K562 (cell line): ENCODE data around the gene SEC16A. TPM values are rescaled to one million over a fixed set of nuclear protein-coding genes. Genes with fewer than 3 reads are reported as not detected.

Experiments used
- BRCA1 ChIP-seq, 2 experiments: fragments of 450-650 bp in 1 of 2; sonication (generic) in 1 of 2; formaldehyde crosslinking in 1 of 2; IDR thresholded peaks; 2 replicates each; pipeline versions ENCODE4 v1.5.0 to v1.6.1; 2017 to 2020; ENCODE audit warnings: mild to moderate bottlenecking in 1 of 2, missing genetic modification reagents in 1 of 2
- GATAD2A ChIP-seq: fragments of 450-650 bp; IDR thresholded peaks from 2 replicates; pipeline ENCODE4 v1.6.1; 2017
- HNRNPUL1 ChIP-seq: fragments of 200-400 bp; formaldehyde crosslinking; IDR thresholded peaks from 2 replicates; pipeline ENCODE4 v1.6.1; 2017; ENCODE audit warnings: low read length
- MXI1 ChIP-seq: IDR thresholded peaks from 2 replicates; pipeline ENCODE4 v1.6.1; 2011; ENCODE audit warnings: low read depth, mild to moderate bottlenecking, improper control_type of control experiment, low read length
- NUFIP1 ChIP-seq: fragments of 450-650 bp; IDR thresholded peaks from 2 replicates; pipeline ENCODE4 v1.6.1; 2018; ENCODE audit not compliant: partially characterized antibody
- PHF8 ChIP-seq: fragments of 200-600 bp; sonication (generic); IDR thresholded peaks from 2 replicates; pipeline ENCODE4 v1.6.1; 2012; ENCODE audit warnings: mixed run types, mild to moderate bottlenecking, inconsistent platforms, low read length, moderate library complexity, borderline replicate concordance
- PHTF2 ChIP-seq: fragments of 250-450 bp; sonication (Bioruptor Pico); IDR thresholded peaks from 2 replicates; pipeline ENCODE4 v1.5.0; 2021; ENCODE audit warnings: mild to moderate bottlenecking
- RCOR1 ChIP-seq, 2 experiments: IDR thresholded peaks; 2 replicates each; pipeline ENCODE4 v1.6.1; 2012; ENCODE audit warnings: low read depth in 2 of 2, low read length in 2 of 2, borderline replicate concordance in 1 of 2, improper control_type of control experiment in 1 of 2
- SUPT5H ChIP-seq: fragments of 450-650 bp; IDR thresholded peaks from 2 replicates; pipeline ENCODE4 v1.6.1; 2016
- ZNF143 ChIP-seq: sonication (generic); formaldehyde crosslinking; IDR thresholded peaks from 2 replicates; pipeline ENCODE4 v1.9.0; 2022; ENCODE audit warnings: mild to moderate bottlenecking, missing genetic modification reagents
- polyA plus RNA-seq, 8 experiments: library from polyadenylated mRNA; depleted of rRNA in 4 of 8; stranded (reverse) in 5 of 8; unstranded in 3 of 8; fragments of >200 nt; fragmentation: Nextera tagmentation in 2 of 8; fragmentation: Illumina TruSeq in 1 of 8; extraction: Ambion mirVana in 2 of 8; extraction: Trizol in 1 of 8; gene quantifications; 2 replicates each; pipeline versions ENCODE4 v1.2.1 to v1.2.3, GENCODE V29; 2011 to 2014; ENCODE audit warnings: inconsistent platforms in 1 of 8, missing spikeins in 1 of 8
- total RNA-seq, 7 experiments: library from RNA; depleted of rRNA in 6 of 7; stranded (reverse); fragments of >200 nt in 6 of 7; fragmentation: Illumina TruSeq in 2 of 7; extraction: Trizol in 2 of 7; gene quantifications; 2 replicates each; pipeline versions ENCODE4 v1.2.1 to v1.2.3, GENCODE V29; 2011 to 2021; ENCODE audit warnings: low replicate concordance in 1 of 7
- TF ChIP-seq, protein P1 (sequence below), 2 experiments: fragments of 450-650 bp in 1 of 2; IDR thresholded peaks; 2 replicates each; pipeline ENCODE4 v1.6.1; 2011 to 2017; ENCODE audit warnings: low read depth in 2 of 2, antibody characterized with exemption in 1 of 2, borderline replicate concordance in 1 of 2, low read length in 1 of 2, mild to moderate bottlenecking in 1 of 2, mixed read lengths in 1 of 2; ENCODE audit not compliant: control insufficient read depth in 1 of 2
- TF ChIP-seq, protein P2 (sequence below): IDR thresholded peaks from 2 replicates; pipeline ENCODE4 v1.6.1; 2016; ENCODE audit warnings: missing genetic modification characterization, missing compliant biosample characterization
- TF ChIP-seq, protein P3 (sequence below): fragments of 450-650 bp; IDR thresholded peaks from 2 replicates; pipeline ENCODE4 v1.7.1; 2018; ENCODE audit warnings: mild to moderate bottlenecking, low read depth; ENCODE audit not compliant: partially characterized antibody
- TF ChIP-seq, protein P4 (sequence below): fragments of 450-650 bp; IDR thresholded peaks from 2 replicates; pipeline ENCODE4 v1.6.1; 2018; ENCODE audit warnings: mild to moderate bottlenecking, low read depth; ENCODE audit not compliant: partially characterized antibody

SEC16A gene
- total and polyA plus RNA-seq, 9 of the 15 experiments (the other 6 are each of a cell fraction or from before 2014, with no cell fraction given): 8.3 to 62.8 (median 14.0) TPM

DNA sequence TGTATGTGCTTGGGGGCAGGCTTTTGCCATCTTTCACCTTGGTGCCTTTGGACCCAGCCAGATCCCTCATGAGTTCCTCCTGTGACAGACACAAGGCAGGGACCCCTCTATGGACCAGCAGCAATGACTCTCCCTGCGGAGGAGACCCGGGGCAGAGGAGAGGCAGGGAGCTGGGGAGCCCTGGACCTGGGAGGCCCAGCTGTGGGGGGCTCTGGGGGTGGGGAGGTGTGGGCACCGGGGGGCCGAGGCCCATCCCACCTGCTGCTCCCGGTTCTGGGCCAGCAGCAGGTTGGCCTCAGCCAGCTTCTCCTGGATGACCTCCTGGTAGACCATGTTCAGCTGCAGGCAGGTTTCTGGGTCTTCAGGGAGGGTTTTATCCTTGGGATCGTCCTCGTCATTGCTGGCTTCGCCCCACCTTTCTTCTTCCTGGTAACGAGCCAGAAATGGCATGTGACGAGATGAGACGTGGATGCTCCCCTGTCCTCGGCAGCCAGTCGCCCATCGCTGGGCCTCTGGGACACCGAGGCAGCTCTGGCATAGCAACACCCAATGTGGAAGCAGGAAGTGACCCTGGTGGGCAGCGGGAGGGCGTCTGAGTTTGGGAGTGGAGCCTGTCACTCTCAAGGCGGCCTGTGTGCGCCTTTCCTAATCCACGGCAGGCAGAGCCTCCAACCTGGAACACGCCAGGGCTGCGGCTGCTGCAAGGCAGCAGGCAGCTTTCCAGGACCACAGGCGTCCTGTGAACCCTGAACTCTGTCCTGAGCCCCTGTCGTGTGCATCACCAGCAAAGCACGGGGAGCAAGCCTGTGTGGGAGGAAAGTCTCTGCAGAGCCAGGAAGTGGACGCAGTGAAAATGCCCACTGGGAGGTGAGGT, 87.3 kb downstream of the SEC16A start (continued):
- TF ChIP-seq, protein P1, sequence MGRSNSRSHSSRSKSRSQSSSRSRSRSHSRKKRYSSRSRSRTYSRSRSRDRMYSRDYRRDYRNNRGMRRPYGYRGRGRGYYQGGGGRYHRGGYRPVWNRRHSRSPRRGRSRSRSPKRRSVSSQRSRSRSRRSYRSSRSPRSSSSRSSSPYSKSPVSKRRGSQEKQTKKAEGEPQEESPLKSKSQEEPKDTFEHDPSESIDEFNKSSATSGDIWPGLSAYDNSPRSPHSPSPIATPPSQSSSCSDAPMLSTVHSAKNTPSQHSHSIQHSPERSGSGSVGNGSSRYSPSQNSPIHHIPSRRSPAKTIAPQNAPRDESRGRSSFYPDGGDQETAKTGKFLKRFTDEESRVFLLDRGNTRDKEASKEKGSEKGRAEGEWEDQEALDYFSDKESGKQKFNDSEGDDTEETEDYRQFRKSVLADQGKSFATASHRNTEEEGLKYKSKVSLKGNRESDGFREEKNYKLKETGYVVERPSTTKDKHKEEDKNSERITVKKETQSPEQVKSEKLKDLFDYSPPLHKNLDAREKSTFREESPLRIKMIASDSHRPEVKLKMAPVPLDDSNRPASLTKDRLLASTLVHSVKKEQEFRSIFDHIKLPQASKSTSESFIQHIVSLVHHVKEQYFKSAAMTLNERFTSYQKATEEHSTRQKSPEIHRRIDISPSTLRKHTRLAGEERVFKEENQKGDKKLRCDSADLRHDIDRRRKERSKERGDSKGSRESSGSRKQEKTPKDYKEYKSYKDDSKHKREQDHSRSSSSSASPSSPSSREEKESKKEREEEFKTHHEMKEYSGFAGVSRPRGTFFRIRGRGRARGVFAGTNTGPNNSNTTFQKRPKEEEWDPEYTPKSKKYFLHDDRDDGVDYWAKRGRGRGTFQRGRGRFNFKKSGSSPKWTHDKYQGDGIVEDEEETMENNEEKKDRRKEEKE (IDR thresholded peaks at IDR 0.05; ENCODE audit: borderline replicate concordance in 1 of 2, control insufficient read depth in 1 of 2, low read depth in 2 of 2, low read length in 1 of 2): no peak
- TF ChIP-seq PHTF2 (CRISPR knock-in tag) (no peak), NUFIP1 (no peak), PHF8 (no peak), MXI1 (no peak), RCOR1 (IDR thresholded peaks at IDR 0.05; ENCODE audit: borderline replicate concordance in 1 of 2, low read depth in 2 of 2, low read length in 2 of 2) (no peak), HNRNPUL1 (no peak), SUPT5H (no peak), GATAD2A (no peak), BRCA1 (IDR thresholded peaks at IDR 0.05) (no peak), BRCA1 (CRISPR knock-in tag; IDR thresholded peaks at IDR 0.05) (no peak), ZNF143 (CRISPR knock-in tag) (no peak)
- TF ChIP-seq, protein P2, sequence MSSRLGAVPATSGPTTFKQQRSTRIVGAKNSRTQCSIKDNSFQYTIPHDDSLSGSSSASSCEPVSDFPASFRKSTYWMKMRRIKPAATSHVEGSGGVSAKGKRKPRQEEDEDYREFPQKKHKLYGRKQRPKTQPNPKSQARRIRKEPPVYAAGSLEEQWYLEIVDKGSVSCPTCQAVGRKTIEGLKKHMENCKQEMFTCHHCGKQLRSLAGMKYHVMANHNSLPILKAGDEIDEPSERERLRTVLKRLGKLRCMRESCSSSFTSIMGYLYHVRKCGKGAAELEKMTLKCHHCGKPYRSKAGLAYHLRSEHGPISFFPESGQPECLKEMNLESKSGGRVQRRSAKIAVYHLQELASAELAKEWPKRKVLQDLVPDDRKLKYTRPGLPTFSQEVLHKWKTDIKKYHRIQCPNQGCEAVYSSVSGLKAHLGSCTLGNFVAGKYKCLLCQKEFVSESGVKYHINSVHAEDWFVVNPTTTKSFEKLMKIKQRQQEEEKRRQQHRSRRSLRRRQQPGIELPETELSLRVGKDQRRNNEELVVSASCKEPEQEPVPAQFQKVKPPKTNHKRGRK: no peak
- TF ChIP-seq, protein P3, sequence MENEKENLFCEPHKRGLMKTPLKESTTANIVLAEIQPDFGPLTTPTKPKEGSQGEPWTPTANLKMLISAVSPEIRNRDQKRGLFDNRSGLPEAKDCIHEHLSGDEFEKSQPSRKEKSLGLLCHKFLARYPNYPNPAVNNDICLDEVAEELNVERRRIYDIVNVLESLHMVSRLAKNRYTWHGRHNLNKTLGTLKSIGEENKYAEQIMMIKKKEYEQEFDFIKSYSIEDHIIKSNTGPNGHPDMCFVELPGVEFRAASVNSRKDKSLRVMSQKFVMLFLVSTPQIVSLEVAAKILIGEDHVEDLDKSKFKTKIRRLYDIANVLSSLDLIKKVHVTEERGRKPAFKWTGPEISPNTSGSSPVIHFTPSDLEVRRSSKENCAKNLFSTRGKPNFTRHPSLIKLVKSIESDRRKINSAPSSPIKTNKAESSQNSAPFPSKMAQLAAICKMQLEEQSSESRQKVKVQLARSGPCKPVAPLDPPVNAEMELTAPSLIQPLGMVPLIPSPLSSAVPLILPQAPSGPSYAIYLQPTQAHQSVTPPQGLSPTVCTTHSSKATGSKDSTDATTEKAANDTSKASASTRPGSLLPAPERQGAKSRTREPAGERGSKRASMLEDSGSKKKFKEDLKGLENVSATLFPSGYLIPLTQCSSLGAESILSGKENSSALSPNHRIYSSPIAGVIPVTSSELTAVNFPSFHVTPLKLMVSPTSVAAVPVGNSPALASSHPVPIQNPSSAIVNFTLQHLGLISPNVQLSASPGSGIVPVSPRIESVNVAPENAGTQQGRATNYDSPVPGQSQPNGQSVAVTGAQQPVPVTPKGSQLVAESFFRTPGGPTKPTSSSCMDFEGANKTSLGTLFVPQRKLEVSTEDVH: no peak
- TF ChIP-seq, protein P4, sequence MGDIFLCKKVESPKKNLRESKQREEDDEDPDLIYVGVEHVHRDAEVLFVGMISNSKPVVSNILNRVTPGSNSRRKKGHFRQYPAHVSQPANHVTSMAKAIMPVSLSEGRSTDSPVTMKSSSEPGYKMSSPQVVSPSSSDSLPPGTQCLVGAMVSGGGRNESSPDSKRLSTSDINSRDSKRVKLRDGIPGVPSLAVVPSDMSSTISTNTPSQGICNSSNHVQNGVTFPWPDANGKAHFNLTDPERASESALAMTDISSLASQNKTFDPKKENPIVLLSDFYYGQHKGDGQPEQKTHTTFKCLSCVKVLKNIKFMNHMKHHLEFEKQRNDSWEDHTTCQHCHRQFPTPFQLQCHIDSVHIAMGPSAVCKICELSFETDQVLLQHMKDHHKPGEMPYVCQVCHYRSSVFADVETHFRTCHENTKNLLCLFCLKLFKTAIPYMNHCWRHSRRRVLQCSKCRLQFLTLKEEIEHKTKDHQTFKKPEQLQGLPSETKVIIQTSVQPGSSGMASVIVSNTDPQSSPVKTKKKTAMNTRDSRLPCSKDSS: no peak
